ENCODE measurements around the gene SYT2.
"Not testable (repeated sequence)": the region's sequence is repeated elsewhere in the genome, so short reads cannot be mapped to it uniquely, and the experiment has no call there.

SYT2 gene

DNA sequence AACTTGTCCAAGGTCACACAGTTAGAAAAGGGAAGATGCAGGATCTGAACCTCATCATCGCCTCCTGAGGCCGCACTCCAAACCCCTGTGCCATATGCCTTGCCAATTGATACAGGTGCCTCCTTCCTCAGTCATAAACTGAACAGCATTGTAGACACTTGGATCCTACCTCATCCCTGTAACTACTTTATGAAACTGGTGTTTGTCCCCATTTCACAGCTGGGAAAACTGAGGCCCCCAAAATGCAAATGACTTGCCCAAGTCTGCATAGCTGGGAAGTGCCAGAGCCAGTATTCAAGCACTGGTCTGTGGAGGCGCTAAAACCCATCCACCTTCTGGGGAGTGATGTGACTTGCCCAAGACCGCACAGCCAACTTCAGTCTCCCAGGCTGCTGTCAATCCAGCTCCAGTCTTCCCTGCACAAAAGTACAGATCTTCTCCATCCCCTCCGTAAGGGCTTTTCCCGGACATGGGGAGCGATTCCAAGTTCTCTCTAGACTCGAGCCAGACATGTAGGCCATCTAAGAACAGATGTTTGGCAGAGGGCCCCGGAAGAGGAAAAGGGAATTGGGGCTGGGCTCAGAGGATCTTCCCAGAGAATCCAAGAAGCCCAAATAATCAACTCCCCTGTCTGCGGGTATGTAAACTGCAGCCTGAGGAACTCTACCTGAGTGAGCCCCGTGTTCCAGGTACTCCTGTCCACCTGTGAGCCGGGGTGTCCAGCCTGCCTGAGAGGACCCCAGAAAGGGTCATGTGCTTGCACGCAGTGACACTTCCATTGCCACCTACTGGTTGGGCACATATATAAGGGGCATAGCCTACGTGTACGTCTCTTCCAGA is 60.5 kb downstream of the SYT2 start:
- DNase-seq: no peak
- TF ChIP-seq POLR2A (IDR thresholded peaks at IDR 0.05; ENCODE audit: low read length): no peak
- TF ChIP-seq GATA1 (IDR thresholded peaks at IDR 0.05; ENCODE audit: low read depth, low read length): no peak

DNA sequence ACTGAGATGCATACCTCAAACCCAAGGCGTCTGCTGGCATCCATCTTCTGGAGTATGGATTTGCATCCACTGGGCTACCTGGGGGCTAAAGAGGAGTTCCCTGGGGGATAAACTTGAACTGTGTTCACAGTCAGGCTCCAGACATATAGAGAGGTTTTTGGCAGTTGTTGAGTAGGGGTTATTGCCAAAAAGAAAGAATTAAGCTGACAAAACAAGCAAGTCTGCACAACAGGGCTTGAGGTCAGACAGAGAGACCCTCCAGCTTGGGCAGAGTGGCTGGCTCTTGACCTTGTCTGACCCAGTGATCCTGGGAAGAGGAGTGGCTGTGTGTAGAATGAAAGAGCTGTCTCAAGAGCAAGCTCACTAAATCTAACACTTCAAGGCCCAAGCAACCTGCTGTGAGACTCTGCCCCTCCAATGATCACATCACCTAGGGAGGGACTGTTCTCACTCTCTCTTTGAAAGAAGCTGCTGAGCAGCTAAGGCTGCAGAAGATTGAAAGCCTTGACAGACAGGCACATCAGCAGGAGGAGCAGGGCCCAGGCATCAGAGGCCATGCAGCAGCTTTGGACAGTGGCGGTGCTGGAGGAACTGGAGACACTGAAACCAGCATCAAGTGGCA is 61.5 kb downstream of the SYT2 start:
- DNase-seq: no peak

GRCh38 chr1:202645097-202645476 is 65.2 kb downstream of the SYT2 start:
- no peak for DNase-seq
- TF ChIP-seq POLR2A (IDR thresholded peaks at IDR 0.05; ENCODE audit: low read length): no peak
- no peak for TF ChIP-seq GATA1 (IDR thresholded peaks at IDR 0.05; ENCODE audit: low read depth, low read length)

More for the DNA sequence above, 61.5 kb downstream of the SYT2 start:
- no peak for TF ChIP-seq GATA1 (IDR thresholded peaks at IDR 0.05; ENCODE audit: low read depth, low read length)
- TF ChIP-seq POLR2A (IDR thresholded peaks at IDR 0.05; ENCODE audit: low read length): no peak

GRCh38 chr1:202644219-202645096 is 65.8 kb downstream of the SYT2 start:
- TF ChIP-seq GATA1 (IDR thresholded peaks at IDR 0.05; ENCODE audit: low read depth, low read length) (no peak), POLR2A (IDR thresholded peaks at IDR 0.05; ENCODE audit: low read length) (no peak)
- DNase-seq: no peak

DNA sequence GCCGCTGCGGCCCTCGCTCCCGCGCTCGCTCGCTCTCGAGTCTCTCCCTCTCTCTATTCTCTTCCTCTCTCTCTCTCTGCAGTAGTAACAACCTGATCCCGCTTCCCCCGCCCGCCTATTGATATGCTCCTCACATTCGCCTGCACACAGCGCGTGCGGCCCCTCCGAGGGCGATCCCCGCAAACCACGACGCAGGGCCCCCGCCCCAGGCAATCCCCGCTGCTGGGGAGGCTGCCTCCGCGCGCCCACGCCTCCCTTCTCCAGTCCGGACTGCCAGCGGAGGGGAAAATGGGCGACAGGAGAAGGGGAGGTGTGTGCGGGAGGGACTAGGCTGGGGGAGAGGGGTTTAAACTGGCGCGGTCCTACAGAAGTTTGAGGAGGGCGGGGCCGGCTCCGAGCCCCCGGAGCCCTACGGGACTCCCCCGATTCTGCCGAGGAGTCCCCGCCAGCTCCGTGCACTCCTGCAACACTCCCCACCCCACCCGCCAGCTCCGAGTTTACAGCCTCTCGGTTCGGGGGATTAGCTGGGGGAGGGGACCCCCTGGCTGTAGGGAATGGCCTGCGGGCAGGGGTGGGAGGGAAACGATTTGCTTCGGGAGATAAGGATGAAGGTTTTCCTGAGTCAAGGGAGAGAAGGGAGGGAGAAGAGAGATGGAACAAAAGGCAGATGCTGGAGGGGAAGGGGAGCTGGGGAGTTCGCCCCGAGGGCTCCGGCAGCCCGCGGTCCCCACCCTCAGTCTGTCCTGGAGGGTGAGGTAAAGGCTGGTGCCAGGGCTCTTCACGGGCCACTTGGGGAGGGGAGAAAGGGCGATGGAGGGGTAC is 66.6 kb downstream of the SYT2 start:
- DNase-seq: no peak
- no peak for TF ChIP-seq POLR2A (IDR thresholded peaks at IDR 0.05; ENCODE audit: low read length)
- TF ChIP-seq GATA1 (IDR thresholded peaks at IDR 0.05; ENCODE audit: low read depth, low read length): no peak

DNA sequence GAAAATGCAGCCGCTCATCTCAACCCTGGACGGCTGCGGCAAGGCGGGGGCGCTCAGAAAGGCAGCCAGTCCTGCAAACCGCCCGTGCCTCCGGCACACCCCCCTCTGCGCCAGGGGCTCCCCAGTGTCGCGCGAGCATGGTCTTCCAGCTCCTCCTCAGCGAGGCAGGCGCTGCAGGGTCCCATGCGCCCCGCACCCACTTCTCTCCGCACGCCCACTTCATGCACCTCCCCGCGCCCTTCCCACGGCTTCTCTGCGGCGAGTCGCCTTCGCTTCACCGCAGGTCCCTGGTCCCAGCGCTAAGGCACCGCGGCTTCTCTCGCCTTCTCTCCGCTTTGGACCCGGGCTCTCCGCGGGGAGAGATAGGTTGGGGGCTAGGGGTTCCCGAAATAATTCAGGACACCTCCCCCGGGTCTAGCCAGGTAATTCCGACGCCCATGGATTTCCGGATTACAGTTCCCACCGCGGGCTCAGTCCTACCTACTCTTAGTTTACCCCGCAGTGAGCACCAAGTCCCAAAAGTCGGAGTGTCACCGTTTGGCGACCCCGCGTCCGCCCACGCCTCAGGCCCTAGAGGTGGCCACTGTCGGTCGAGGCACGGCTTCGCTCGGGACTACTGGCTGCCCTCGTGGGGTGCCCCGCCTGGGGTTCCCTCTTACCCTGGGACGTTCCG is 67.5 kb downstream of the SYT2 start:
- TF ChIP-seq POLR2A (IDR thresholded peaks at IDR 0.05; ENCODE audit: low read length) (no peak), GATA1 (IDR thresholded peaks at IDR 0.05; ENCODE audit: low read depth, low read length) (no peak)
- DNase-seq: no peak

DNA sequence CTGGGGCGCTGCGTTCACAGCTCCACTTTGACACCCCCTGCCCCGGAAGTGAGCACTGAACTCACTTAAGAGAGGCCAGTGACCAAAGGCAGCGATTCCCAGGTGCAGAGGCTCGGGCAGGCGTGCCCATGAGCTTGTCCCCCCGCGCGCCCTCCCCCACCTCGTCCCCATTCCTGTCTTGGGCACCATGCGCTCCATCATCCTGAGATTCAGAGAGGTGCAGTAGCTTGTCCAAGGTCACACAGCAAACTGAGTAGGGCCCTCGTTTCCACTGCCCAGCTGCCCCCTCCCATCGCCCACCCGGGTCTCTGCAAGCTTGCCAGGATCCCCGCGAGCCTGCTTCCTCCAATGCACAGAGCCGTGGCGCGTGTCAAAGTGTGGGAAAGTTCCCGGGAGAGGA is 68.0 kb downstream of the SYT2 start:
- no peak for DNase-seq
- TF ChIP-seq POLR2A (IDR thresholded peaks at IDR 0.05; ENCODE audit: low read length) (no peak), GATA1 (IDR thresholded peaks at IDR 0.05; ENCODE audit: low read depth, low read length) (no peak)

- no peak for DNase-seq
- TF ChIP-seq POLR2A (IDR thresholded peaks at IDR 0.05; ENCODE audit: low read length) (no peak), GATA1 (IDR thresholded peaks at IDR 0.05; ENCODE audit: low read depth, low read length) (no peak)
Observed at GRCh38 chr1:202639500-202639899, 70.8 kb downstream of the SYT2 start.

- not testable (repeated sequence) for DNase-seq
Observed at GRCh38 chr1:202638701-202639305, 71.5 kb downstream of the SYT2 start.

GRCh38 chr1:202638019-202638700 is 72.1 kb downstream of the SYT2 start:
- TF ChIP-seq POLR2A (IDR thresholded peaks at IDR 0.05; ENCODE audit: low read length): no peak
- TF ChIP-seq GATA1 (IDR thresholded peaks at IDR 0.05; ENCODE audit: low read depth, low read length): no peak
- no peak for DNase-seq

DNA sequence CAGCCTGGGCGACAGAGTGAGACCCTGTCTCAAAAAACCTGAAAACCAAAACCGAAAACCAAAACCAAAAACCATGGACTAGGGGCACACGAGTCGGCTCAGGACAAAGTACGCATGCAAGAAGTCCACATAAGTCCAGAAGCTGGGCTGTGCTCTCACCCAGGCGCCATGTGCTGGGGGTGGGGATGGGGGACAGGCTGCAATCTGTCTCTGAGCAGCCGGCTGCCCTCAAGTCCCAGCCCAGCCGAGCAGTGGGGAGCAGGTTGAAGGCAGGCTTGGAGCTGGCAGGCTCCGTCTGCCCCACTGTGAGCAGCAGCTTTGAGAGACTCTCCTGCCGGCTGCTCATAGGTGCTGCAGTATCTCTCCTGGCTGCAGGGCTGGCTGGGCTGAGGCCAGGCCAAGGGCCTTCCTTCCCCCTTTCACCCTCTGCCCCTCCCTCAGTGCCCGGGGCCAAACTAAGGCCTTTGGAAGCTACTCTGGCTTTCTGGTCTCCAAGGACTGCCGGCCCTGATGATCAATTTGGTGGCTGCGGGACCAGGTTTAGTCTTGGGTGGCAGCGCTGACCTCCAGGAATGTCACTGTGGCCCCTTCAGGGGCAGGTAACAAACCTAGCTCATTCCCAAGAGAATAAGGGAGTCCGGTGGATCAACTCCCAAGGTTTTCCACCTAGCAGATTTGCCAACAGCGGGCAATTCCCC is 72.8 kb downstream of the SYT2 start:
- not testable (repeated sequence) for DNase-seq

DNA sequence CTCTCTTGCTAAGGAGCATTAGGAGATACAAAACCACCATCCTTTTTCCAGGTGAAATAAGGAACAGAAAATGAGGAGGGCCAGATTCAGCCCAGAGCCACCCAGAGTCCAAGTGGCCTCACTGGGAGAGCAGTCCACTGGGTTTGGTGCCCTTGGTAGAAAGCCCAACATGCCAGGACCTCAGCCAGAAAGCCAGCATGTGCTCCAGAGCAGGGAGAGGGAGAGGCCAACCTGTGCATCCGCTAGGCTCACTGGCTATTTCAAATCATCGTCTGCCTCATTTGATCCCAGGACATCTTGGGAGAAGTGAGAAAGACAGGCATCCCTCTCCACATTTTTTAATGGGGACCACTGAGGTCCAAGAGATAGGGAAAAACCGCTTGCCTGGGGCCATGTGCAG is 74.1 kb downstream of the SYT2 start:
- DNase-seq: not testable (repeated sequence)

Data from erythroblast (primary cell).